Ishikawa (cell line): Measurements from ENCODE around the gene STX4.

Source experiments
- CEBPB ChIP-seq: IDR thresholded peaks from 2 replicates; pipeline ENCODE4 v1.6.1; 2012
- CREB1 ChIP-seq: IDR thresholded peaks from 2 replicates; pipeline ENCODE4 v1.6.1; 2012; ENCODE audit warnings: low read depth
- EGR1 ChIP-seq: IDR thresholded peaks from 2 replicates; pipeline ENCODE4 v1.6.1; 2012
- EP300 ChIP-seq: IDR thresholded peaks from 2 replicates; pipeline ENCODE4 v1.6.1; 2012; ENCODE audit warnings: borderline replicate concordance
- FOXM1 ChIP-seq: IDR thresholded peaks from 2 replicates; pipeline ENCODE4 v1.6.1; 2012; ENCODE audit warnings: low read depth, borderline replicate concordance
- MAX ChIP-seq: IDR thresholded peaks from 2 replicates; pipeline ENCODE4 v1.6.1; 2012
- NFIC ChIP-seq: IDR thresholded peaks from 2 replicates; pipeline ENCODE4 v1.6.1; 2012
- RAD21 ChIP-seq: IDR thresholded peaks from 2 replicates; pipeline ENCODE4 v1.6.1; 2012; ENCODE audit warnings: low read depth
- REST ChIP-seq: IDR thresholded peaks from 2 replicates; pipeline ENCODE4 v1.6.1; 2012; ENCODE audit warnings: low read depth, mild to moderate bottlenecking
- TAF1 ChIP-seq: IDR thresholded peaks from 2 replicates; pipeline ENCODE4 v1.6.1; 2012; ENCODE audit warnings: low read depth, mild to moderate bottlenecking
- TCF12 ChIP-seq: IDR thresholded peaks from 2 replicates; pipeline ENCODE4 v1.6.1; 2012; ENCODE audit warnings: low read depth
- TEAD4 ChIP-seq: IDR thresholded peaks from 2 replicates; pipeline ENCODE4 v1.6.1; 2012
- USF1 ChIP-seq: IDR thresholded peaks from 2 replicates; pipeline ENCODE4 v1.6.1; 2012
- YY1 ChIP-seq: IDR thresholded peaks from 2 replicates; pipeline ENCODE4 v1.6.1; 2012; ENCODE audit warnings: low read depth
- ZBTB7A ChIP-seq: IDR thresholded peaks from 2 replicates; pipeline ENCODE4 v1.6.1; 2012; ENCODE audit warnings: low read depth

The STX4 gene

GRCh38 chr16:30991052-30991451 is 42.3 kb upstream of the STX4 start:
- TF ChIP-seq EP300 (no peak), RAD21 (no peak), MAX (no peak), FOXM1 (no peak), TEAD4 (no peak), ZBTB7A (no peak), CEBPB (no peak), TCF12 (no peak), EGR1 (no peak), YY1 (no peak)

GRCh38 chr16:30992276-30992780 is 41.0 kb upstream of the STX4 start:
- TF ChIP-seq YY1 = no peak
- TF ChIP-seq CEBPB = no peak
- no peak for TF ChIP-seq TEAD4
- TF ChIP-seq TCF12 = no peak
- no peak for TF ChIP-seq FOXM1
- TF ChIP-seq ZBTB7A = no peak
- TF ChIP-seq RAD21 = no peak
- no peak for TF ChIP-seq TAF1
- no peak for TF ChIP-seq MAX
- TF ChIP-seq EP300 = no peak
- no peak for TF ChIP-seq EGR1
- no peak for TF ChIP-seq NFIC
- TF ChIP-seq CREB1 = no peak

GRCh38 chr16:30992931-30993816 is 40.2 kb upstream of the STX4 start:
- no peak for TF ChIP-seq EGR1
- TF ChIP-seq CEBPB = no peak
- TF ChIP-seq FOXM1 = no peak
- no peak for TF ChIP-seq EP300
- no peak for TF ChIP-seq MAX
- no peak for TF ChIP-seq REST
- no peak for TF ChIP-seq TAF1
- no peak for TF ChIP-seq TCF12
- TF ChIP-seq USF1 = no peak
- no peak for TF ChIP-seq ZBTB7A
- no peak for TF ChIP-seq RAD21

- TF ChIP-seq REST (no peak), CEBPB (no peak), MAX (no peak), EP300 (no peak), CREB1 (no peak), TCF12 (no peak), TAF1 (no peak), TEAD4 (no peak), RAD21 (no peak), USF1 (no peak), FOXM1 (no peak)
Observed at GRCh38 chr16:30995927-30996323, 37.4 kb upstream of the STX4 start.

- TF ChIP-seq CREB1 (no peak), ZBTB7A (peak; percentile 18; the same call in 1 of the 2 replicates), NFIC (no peak)
Observed at GRCh38 chr16:30996324-30996984, 36.9 kb upstream of the STX4 start.
